ENCODE results near the gene GRWD1. TPM values are rescaled to one million over a fixed set of nuclear protein-coding genes. Genes with fewer than 3 reads are reported as not detected.

The GRWD1 gene
- total RNA-seq, result 10 to 100 TPM; 14.6 to 38.1 TPM
- polyA plus RNA-seq, result 10 to 100 TPM in 1 of 2 donors, 1 to 10 TPM in 1; 8.9 to 29.2 TPM
- long read RNA-seq, donor 1, full-length matches to known transcripts, result 8 of 13 reads
- long read RNA-seq, donor 1, partial matches to known transcripts, result 5 of 13 reads
- long read RNA-seq, donor 1, other reads (novel, unspliced or antisense), result 0 of 13 reads
- long read RNA-seq, donor 2, full-length matches to known transcripts, result 3 of 3 reads
- long read RNA-seq, donor 2, partial matches to known transcripts, result 0 of 3 reads
- long read RNA-seq, donor 2, other reads (novel, unspliced or antisense), result 0 of 3 reads
- long read RNA-seq, donor 3, full-length matches to known transcripts, result 4 of 9 reads
- long read RNA-seq, donor 3, partial matches to known transcripts, result 5 of 9 reads
- long read RNA-seq, donor 3, other reads (novel, unspliced or antisense), result 0 of 9 reads
- long read RNA-seq, donor 4, full-length matches to known transcripts, result 1 of 6 reads
- long read RNA-seq, donor 4, partial matches to known transcripts, result 5 of 6 reads
- long read RNA-seq, donor 4, other reads (novel, unspliced or antisense), result 0 of 6 reads
- long read RNA-seq, donor 5, full-length matches to known transcripts, result 5 of 5 reads
- long read RNA-seq, donor 5, partial matches to known transcripts, result 0 of 5 reads
- long read RNA-seq, donor 5, other reads (novel, unspliced or antisense), result 0 of 5 reads

DNA sequence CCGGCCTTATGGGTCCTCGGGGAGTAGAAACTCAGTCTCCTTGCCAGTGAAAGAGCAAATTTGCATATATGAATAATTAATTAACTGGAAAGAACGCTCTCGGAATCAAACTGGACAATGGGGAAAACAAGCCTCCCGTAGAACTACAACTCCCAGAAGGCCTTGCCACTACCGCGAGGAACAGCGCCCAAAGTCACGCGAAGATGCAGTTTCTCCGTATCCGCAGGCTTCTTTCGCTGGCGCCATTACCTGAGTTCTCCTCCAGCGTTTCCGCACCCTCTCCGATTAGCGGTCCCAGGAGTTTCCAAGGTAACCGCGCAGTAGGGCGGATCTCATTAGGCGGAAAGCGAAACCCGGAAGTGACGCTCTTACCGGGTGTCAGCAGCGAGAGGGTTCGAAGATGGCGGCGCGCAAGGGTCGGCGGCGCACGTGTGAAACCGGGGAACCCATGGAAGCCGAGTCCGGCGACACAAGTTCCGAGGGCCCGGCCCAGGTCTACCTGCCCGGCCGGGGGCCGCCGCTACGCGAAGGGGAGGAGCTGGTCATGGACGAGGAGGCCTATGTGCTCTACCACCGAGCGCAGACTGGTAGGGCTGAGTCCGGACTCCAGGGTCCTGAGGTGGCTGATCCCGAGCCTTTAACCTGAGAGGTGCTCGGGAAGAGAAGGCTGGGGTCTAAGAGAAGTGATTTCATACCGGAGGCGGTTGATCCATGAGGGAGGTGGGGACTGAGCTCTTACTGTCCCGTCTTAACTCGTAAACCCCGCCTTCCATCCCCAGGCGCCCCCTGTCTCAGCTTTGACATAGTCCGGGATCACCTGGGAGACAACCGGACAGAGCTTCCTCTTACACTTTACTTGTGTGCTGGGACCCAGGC lies at the start of gene GRWD1:
GRWD1 (plus strand) TSS at position 378 of the 876 bp plus-strand sequence; CDS start at position 401, 23 bp downstream.
- peaks cover 0 to 18% (median 9%) of the 10 kb centered on the region in 5 donors for H3K4me1 ChIP-seq (ENCODE audit: control insufficient read depth in 5 of 5, insufficient read depth in 5 of 5, low read length in 5 of 5)
- peak within 1 kb of the TSS; percentile 78 to 93 for H3K27ac ChIP-seq (ENCODE audit: low read depth in 1 of 2, low read length in 1 of 2)
- peak; percentile 90 for ATAC-seq (ENCODE audit: insufficient read depth, low FRiP score)
- H3K4me3 ChIP-seq, result peak within 1 kb of the TSS; percentile 91
- TF ChIP-seq, protein P1, sequence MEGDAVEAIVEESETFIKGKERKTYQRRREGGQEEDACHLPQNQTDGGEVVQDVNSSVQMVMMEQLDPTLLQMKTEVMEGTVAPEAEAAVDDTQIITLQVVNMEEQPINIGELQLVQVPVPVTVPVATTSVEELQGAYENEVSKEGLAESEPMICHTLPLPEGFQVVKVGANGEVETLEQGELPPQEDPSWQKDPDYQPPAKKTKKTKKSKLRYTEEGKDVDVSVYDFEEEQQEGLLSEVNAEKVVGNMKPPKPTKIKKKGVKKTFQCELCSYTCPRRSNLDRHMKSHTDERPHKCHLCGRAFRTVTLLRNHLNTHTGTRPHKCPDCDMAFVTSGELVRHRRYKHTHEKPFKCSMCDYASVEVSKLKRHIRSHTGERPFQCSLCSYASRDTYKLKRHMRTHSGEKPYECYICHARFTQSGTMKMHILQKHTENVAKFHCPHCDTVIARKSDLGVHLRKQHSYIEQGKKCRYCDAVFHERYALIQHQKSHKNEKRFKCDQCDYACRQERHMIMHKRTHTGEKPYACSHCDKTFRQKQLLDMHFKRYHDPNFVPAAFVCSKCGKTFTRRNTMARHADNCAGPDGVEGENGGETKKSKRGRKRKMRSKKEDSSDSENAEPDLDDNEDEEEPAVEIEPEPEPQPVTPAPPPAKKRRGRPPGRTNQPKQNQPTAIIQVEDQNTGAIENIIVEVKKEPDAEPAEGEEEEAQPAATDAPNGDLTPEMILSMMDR (IDR thresholded peaks at IDR 0.05; ENCODE audit: control extremely low read depth, extremely low read depth), result no peak
- H3K36me3 ChIP-seq (ENCODE audit: control insufficient read depth in 4 of 4, insufficient read depth in 4 of 4, low read length in 4 of 4), result peaks cover 5 to 18% (median 15%) of the 10 kb centered on the region in 4 donors
- WGBS, 2 donors, result 0 to 1% methylated on average over 54 to 61 of the region's 61 CpGs
- peaks cover 4 to 16% (median 11%) of the 10 kb centered on the region in 3 donors for H3K27me3 ChIP-seq (ENCODE audit: control insufficient read depth in 3 of 3, insufficient read depth in 3 of 3, low read length in 2 of 3)
- peak; percentile 92 to 97 (median 95) for DNase-seq
- peak within 1 kb of the TSS; percentile 41 to 84 for H3K9ac ChIP-seq (ENCODE audit: insufficient read depth in 1 of 2, low read length in 2 of 2)
- no peaks in the 10 kb centered on the region for H3K9me3 ChIP-seq (ENCODE audit: control insufficient read depth in 4 of 4, insufficient read depth in 3 of 4, low read length in 3 of 4)

DNA sequence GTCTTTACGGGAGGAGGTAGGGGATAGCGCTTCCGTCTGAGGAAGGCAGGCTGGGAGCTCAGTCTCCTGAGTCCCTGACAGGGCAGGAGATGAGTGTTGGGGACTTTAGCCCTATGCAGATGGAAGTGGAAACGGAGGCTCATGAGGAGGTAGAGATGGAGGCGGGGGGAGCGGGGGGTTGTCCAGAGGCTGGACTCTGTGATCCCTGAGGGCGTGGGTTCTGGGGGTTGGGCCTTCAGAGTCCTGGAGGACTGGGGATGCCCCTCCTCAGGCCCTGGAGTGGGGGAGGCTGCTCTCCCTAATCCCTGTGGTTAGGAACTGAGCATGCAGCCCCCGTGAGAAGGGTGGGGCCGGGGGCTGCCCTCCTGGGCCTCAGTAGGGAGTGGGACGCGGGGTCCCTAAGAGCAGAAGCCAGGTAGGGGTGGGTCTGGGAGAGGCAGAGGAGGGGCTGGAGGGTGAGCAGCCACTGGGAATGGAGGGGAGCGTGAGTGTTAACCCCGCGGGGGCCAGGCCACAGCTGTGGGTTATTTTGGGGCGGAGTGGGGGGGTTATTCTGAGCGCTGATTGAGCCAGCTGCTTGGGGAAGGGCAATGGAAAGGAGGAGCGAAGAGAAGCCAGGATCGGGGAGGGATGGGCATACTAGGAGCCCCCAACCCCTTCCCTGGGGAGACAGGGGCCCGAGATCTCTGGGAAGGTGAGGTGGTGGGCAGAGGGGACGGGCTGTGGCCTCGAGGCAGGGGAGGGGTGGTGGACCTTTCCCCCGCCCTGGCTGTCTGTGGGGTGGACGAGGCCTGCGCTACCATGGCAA lies 49.6 kb upstream of the GRWD1 start:
- DNase-seq (no peak), ATAC-seq (ENCODE audit: insufficient read depth, low FRiP score) (no peak)
- TF ChIP-seq, protein P1 (IDR thresholded peaks at IDR 0.05; ENCODE audit: control extremely low read depth, extremely low read depth), result no peak
- Histone ChIP-seq H3K27me3 (ENCODE audit: control insufficient read depth in 3 of 3, insufficient read depth in 3 of 3, low read length in 2 of 3) (peaks cover 0 to 49% (median 36%) of the 10 kb centered on the region in 3 donors), H3K4me3 (no peak overlapping the region), H3K9me3 (ENCODE audit: control insufficient read depth in 4 of 4, insufficient read depth in 3 of 4, low read length in 3 of 4) (peaks cover 0 to 2% (median 0%) of the 10 kb centered on the region in 4 donors), H3K4me1 (ENCODE audit: control insufficient read depth in 5 of 5, insufficient read depth in 5 of 5, low read length in 5 of 5) (peaks cover 0 to 18% (median 9%) of the 10 kb centered on the region in 5 donors), H3K27ac (ENCODE audit: low read depth in 1 of 2, low read length in 1 of 2) (no peak overlapping the region), H3K9ac (ENCODE audit: insufficient read depth in 1 of 2, low read length in 2 of 2) (no peak overlapping the region), H3K36me3 (ENCODE audit: control insufficient read depth in 4 of 4, insufficient read depth in 4 of 4, low read length in 4 of 4) (no peaks in the 10 kb centered on the region)
- WGBS, 2 donors, result 56 to 58% methylated on average over 22 to 24 of the region's 24 CpGs

DNA sequence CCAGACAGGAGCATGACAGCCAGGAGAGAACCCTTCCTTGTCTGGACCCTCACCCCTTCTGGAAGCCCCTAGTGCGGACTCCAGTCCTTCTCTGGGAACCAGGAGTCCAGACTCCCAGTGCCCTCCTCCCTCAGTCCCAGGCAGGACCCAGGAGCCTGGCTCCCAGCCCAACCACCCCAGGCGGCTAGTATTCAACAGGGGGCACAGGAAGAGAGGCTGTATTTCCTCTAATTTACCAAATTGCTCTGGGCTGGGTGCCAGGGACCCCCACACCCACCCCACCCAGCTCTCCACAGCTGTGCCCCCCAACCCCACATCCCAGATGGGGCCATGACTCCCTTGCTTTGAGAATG lies 49.0 kb upstream of the GRWD1 start:
- DNase-seq, result no peak
- no peak overlapping the region for H3K27ac ChIP-seq (ENCODE audit: low read depth in 1 of 2, low read length in 1 of 2)
- WGBS, 2 donors, result 31 to 45% methylated on average over 2 of the region's 2 CpGs
- H3K4me3 ChIP-seq, result no peak overlapping the region
- peaks cover 0 to 49% (median 36%) of the 10 kb centered on the region in 3 donors for H3K27me3 ChIP-seq (ENCODE audit: control insufficient read depth in 3 of 3, insufficient read depth in 3 of 3, low read length in 2 of 3)
- H3K9ac ChIP-seq (ENCODE audit: insufficient read depth in 1 of 2, low read length in 2 of 2), result no peak overlapping the region
- ATAC-seq (ENCODE audit: insufficient read depth, low FRiP score), result no peak
- no peaks in the 10 kb centered on the region for H3K36me3 ChIP-seq (ENCODE audit: control insufficient read depth in 4 of 4, insufficient read depth in 4 of 4, low read length in 4 of 4)
- TF ChIP-seq, protein P1 (IDR thresholded peaks at IDR 0.05; ENCODE audit: control extremely low read depth, extremely low read depth), result no peak
- H3K4me1 ChIP-seq (ENCODE audit: control insufficient read depth in 5 of 5, insufficient read depth in 5 of 5, low read length in 5 of 5), result peaks cover 0 to 18% (median 9%) of the 10 kb centered on the region in 5 donors
- H3K9me3 ChIP-seq (ENCODE audit: control insufficient read depth in 4 of 4, insufficient read depth in 3 of 4, low read length in 3 of 4), result peaks cover 0 to 2% (median 0%) of the 10 kb centered on the region in 4 donors

Data from lung (tissue), 16 donors.